HG02938 (cell line): ENCODE data around the gene LPCAT1.
A peak's percentile ranks its signal among the peaks of the same experiment; 100 is the strongest.

Experiments used
- ATAC-seq: cut with Tn5 transposase; IDR thresholded peaks from one replicate; pipeline ENCODE4 v1.9.1; 2021; ENCODE audit warnings: mild to moderate bottlenecking, moderate library complexity; ENCODE audit not compliant: unreplicated experiment

The LPCAT1 gene

GRCh38 chr5:1498623-1499416 is 24.9 kb downstream of the LPCAT1 start:
- ATAC-seq: peak; percentile 51

GRCh38 chr5:1497795-1498622 is 25.8 kb downstream of the LPCAT1 start:
- no peak for ATAC-seq

GRCh38 chr5:1497242-1497777 is 26.4 kb downstream of the LPCAT1 start:
- ATAC-seq: no peak

GRCh38 chr5:1495525-1495897 is 28.2 kb downstream of the LPCAT1 start:
- no peak for ATAC-seq

- ATAC-seq: no peak
Measured at GRCh38 chr5:1494780-1495524, 28.8 kb downstream of the LPCAT1 start.

GRCh38 chr5:1493941-1494340 is 29.8 kb downstream of the LPCAT1 start:
- ATAC-seq: no peak

GRCh38 chr5:1493413-1493812 is 30.3 kb downstream of the LPCAT1 start:
- ATAC-seq: no peak

GRCh38 chr5:1492757-1493156 is 31.0 kb downstream of the LPCAT1 start:
- no peak for ATAC-seq

- no peak for ATAC-seq
Measured at GRCh38 chr5:1490376-1490775, 33.4 kb downstream of the LPCAT1 start.

GRCh38 chr5:1489754-1490153 is 34.0 kb downstream of the LPCAT1 start:
- no peak for ATAC-seq

- peak; percentile 36 for ATAC-seq
Measured at GRCh38 chr5:1488882-1489680, 34.7 kb downstream of the LPCAT1 start.

- no peak for ATAC-seq
Measured at GRCh38 chr5:1487079-1487764, 36.5 kb downstream of the LPCAT1 start.

- no peak for ATAC-seq
Measured at GRCh38 chr5:1486271-1486670, 37.5 kb downstream of the LPCAT1 start.

- ATAC-seq: no peak
Measured at GRCh38 chr5:1485579-1486118, 38.1 kb downstream of the LPCAT1 start.

- ATAC-seq: peak; percentile 65
Measured at GRCh38 chr5:1484730-1485578, 38.8 kb downstream of the LPCAT1 start.

- ATAC-seq: no peak
Measured at GRCh38 chr5:1483856-1484729, 39.7 kb downstream of the LPCAT1 start.

- ATAC-seq: no peak
Measured at GRCh38 chr5:1483064-1483463, 40.7 kb downstream of the LPCAT1 start.

GRCh38 chr5:1481959-1482331 is 41.8 kb downstream of the LPCAT1 start:
- ATAC-seq: no peak
